ENCODE measurements around the gene RNF151.

DNA sequence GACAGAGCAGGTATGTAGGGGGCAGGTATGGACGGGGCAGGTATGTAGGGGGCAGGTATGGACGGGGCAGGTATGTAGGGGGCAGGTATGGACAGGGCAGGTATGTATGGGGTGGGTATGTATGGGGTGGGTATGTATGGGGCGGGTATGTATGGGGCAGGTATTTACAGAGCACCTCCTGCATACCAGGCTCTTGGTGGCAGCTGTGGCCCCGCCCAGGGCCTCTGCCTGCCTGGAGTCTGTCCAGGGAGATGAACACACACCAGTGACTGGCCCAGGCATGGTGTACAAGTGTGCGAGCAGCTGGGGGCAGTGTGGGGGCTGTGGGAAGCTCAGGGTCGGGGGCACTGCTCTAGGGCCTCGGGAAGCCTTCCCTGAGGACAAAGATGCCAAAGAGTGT, 16.6 kb upstream of the RNF151 start:
- no peak for TF ChIP-seq POLR2AphosphoS5 (IDR thresholded peaks at IDR 0.05)
- TF ChIP-seq, protein P1, sequence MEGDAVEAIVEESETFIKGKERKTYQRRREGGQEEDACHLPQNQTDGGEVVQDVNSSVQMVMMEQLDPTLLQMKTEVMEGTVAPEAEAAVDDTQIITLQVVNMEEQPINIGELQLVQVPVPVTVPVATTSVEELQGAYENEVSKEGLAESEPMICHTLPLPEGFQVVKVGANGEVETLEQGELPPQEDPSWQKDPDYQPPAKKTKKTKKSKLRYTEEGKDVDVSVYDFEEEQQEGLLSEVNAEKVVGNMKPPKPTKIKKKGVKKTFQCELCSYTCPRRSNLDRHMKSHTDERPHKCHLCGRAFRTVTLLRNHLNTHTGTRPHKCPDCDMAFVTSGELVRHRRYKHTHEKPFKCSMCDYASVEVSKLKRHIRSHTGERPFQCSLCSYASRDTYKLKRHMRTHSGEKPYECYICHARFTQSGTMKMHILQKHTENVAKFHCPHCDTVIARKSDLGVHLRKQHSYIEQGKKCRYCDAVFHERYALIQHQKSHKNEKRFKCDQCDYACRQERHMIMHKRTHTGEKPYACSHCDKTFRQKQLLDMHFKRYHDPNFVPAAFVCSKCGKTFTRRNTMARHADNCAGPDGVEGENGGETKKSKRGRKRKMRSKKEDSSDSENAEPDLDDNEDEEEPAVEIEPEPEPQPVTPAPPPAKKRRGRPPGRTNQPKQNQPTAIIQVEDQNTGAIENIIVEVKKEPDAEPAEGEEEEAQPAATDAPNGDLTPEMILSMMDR (IDR thresholded peaks at IDR 0.05; ENCODE audit: poor library complexity, severe bottlenecking): no peak
- TF ChIP-seq, protein P2, sequence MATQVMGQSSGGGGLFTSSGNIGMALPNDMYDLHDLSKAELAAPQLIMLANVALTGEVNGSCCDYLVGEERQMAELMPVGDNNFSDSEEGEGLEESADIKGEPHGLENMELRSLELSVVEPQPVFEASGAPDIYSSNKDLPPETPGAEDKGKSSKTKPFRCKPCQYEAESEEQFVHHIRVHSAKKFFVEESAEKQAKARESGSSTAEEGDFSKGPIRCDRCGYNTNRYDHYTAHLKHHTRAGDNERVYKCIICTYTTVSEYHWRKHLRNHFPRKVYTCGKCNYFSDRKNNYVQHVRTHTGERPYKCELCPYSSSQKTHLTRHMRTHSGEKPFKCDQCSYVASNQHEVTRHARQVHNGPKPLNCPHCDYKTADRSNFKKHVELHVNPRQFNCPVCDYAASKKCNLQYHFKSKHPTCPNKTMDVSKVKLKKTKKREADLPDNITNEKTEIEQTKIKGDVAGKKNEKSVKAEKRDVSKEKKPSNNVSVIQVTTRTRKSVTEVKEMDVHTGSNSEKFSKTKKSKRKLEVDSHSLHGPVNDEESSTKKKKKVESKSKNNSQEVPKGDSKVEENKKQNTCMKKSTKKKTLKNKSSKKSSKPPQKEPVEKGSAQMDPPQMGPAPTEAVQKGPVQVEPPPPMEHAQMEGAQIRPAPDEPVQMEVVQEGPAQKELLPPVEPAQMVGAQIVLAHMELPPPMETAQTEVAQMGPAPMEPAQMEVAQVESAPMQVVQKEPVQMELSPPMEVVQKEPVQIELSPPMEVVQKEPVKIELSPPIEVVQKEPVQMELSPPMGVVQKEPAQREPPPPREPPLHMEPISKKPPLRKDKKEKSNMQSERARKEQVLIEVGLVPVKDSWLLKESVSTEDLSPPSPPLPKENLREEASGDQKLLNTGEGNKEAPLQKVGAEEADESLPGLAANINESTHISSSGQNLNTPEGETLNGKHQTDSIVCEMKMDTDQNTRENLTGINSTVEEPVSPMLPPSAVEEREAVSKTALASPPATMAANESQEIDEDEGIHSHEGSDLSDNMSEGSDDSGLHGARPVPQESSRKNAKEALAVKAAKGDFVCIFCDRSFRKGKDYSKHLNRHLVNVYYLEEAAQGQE (IDR thresholded peaks at IDR 0.05; ENCODE audit: borderline replicate concordance): no peak

Measured in neural cell (in vitro differentiated cells).